ENCODE results near the gene TACR1. TPM values are rescaled to one million over a fixed set of nuclear protein-coding genes. Genes with fewer than 3 reads are reported as not detected.
"Not testable (repeated sequence)": the region's sequence is repeated elsewhere in the genome, so short reads cannot be mapped to it uniquely, and the experiment has no call there.

Gene TACR1
- total RNA-seq, 2 experiments from 2014 or later = not detected

GRCh38 chr2:75157435-75157834 lies 41.9 kb downstream of the TACR1 start:
- Mint-ChIP-seq H3K9me3 (no peaks in the 10 kb centered on the region), H3K4me1 (ENCODE audit: low read depth) (no peaks in the 10 kb centered on the region), H3K36me3 (ENCODE audit: low read depth) (no peaks in the 10 kb centered on the region), H3K27me3 (ENCODE audit: low read depth) (no peaks in the 10 kb centered on the region), H3K27ac (no peak overlapping the region), H3K4me3 (no peak overlapping the region)
- intact Hi-C loops (cut with micrococcal nuclease) = loop anchor here (5.0 kb wide), 1 partner anchor 245 kb away; no protein-coding TSS in a partner anchor
- CTCF ChIA-PET = interaction anchor here (0.6 to 1.0 kb wide), 2 partner anchors 258 to 451 kb away, joined by 3 read pairs; no protein-coding TSS in a partner anchor
- no peak for DNase-seq

GRCh38 chr2:75155115-75155514 lies 44.2 kb downstream of the TACR1 start:
- intact Hi-C loops (cut with micrococcal nuclease) = loop anchor here (5.0 kb wide), 1 partner anchor 247 kb away; no protein-coding TSS in a partner anchor
- no peaks in the 10 kb centered on the region for H3K27me3 Mint-ChIP-seq (ENCODE audit: low read depth)
- DNase-seq = no peak
- H3K9me3 Mint-ChIP-seq = no peaks in the 10 kb centered on the region
- H3K36me3 Mint-ChIP-seq (ENCODE audit: low read depth) = no peaks in the 10 kb centered on the region
- no peak overlapping the region for H3K27ac Mint-ChIP-seq
- CTCF ChIA-PET = interaction anchor here (0.7 to 1.1 kb wide), 2 partner anchors 46 to 236 kb away, joined by 3 read pairs; no protein-coding TSS in a partner anchor
- no peak overlapping the region for H3K4me3 Mint-ChIP-seq
- no peaks in the 10 kb centered on the region for H3K4me1 Mint-ChIP-seq (ENCODE audit: low read depth)

GRCh38 chr2:75153221-75153620 lies 46.1 kb downstream of the TACR1 start:
- peaks cover 2% of the 10 kb centered on the region for H3K9me3 Mint-ChIP-seq
- no peak for DNase-seq

GRCh38 chr2:75152243-75152642 lies 47.1 kb downstream of the TACR1 start:
- H3K36me3 Mint-ChIP-seq (ENCODE audit: low read depth); H3K27me3 Mint-ChIP-seq (ENCODE audit: low read depth); DNase-seq; H3K4me1 Mint-ChIP-seq (ENCODE audit: low read depth); H3K27ac Mint-ChIP-seq; H3K9me3 Mint-ChIP-seq; H3K4me3 Mint-ChIP-seq; intact Hi-C loops (cut with micrococcal nuclease); CTCF ChIA-PET: not testable (repeated sequence)

More at GRCh38 chr2:75153221-75153620, 46.1 kb downstream of the TACR1 start:
- intact Hi-C loops (cut with micrococcal nuclease) = no loop called here
- CTCF ChIA-PET = no interaction called here
- Mint-ChIP-seq H3K4me3 (no peak overlapping the region), H3K27me3 (ENCODE audit: low read depth) (no peaks in the 10 kb centered on the region), H3K4me1 (ENCODE audit: low read depth) (no peaks in the 10 kb centered on the region), H3K27ac (no peak overlapping the region), H3K36me3 (ENCODE audit: low read depth) (peaks cover 3% of the 10 kb centered on the region)

- DNase-seq; H3K27ac Mint-ChIP-seq; intact Hi-C loops (cut with micrococcal nuclease): not testable (repeated sequence)
Observed at GRCh38 chr2:75147884-75148283, 51.4 kb downstream of the TACR1 start.

GRCh38 chr2:75146606-75147332 lies 52.6 kb downstream of the TACR1 start:
- intact Hi-C loops (cut with micrococcal nuclease) = no loop called here
- Mint-ChIP-seq H3K36me3 (ENCODE audit: low read depth) (peaks cover 3% of the 10 kb centered on the region), H3K4me1 (ENCODE audit: low read depth) (no peaks in the 10 kb centered on the region), H3K27ac (no peak overlapping the region), H3K4me3 (no peak overlapping the region), H3K27me3 (ENCODE audit: low read depth) (no peaks in the 10 kb centered on the region), H3K9me3 (peaks cover 3% of the 10 kb centered on the region)
- no peak for DNase-seq
- CTCF ChIA-PET = no interaction called here

More at GRCh38 chr2:75147884-75148283, 51.4 kb downstream of the TACR1 start:
- H3K4me1 Mint-ChIP-seq (ENCODE audit: low read depth); CTCF ChIA-PET; H3K4me3 Mint-ChIP-seq; H3K36me3 Mint-ChIP-seq (ENCODE audit: low read depth); H3K9me3 Mint-ChIP-seq; H3K27me3 Mint-ChIP-seq (ENCODE audit: low read depth): not testable (repeated sequence)

- H3K36me3 Mint-ChIP-seq (ENCODE audit: low read depth); DNase-seq; intact Hi-C loops (cut with micrococcal nuclease); H3K27me3 Mint-ChIP-seq (ENCODE audit: low read depth); H3K9me3 Mint-ChIP-seq; H3K4me1 Mint-ChIP-seq (ENCODE audit: low read depth); H3K27ac Mint-ChIP-seq; H3K4me3 Mint-ChIP-seq; CTCF ChIA-PET: not testable (repeated sequence)
Observed at GRCh38 chr2:75146221-75146605, 53.1 kb downstream of the TACR1 start.

- H3K36me3 Mint-ChIP-seq (ENCODE audit: low read depth) = no peaks in the 10 kb centered on the region
- H3K27me3 Mint-ChIP-seq (ENCODE audit: low read depth) = no peaks in the 10 kb centered on the region
- H3K27ac Mint-ChIP-seq = no peak overlapping the region
- intact Hi-C loops (cut with micrococcal nuclease) = no loop called here
- H3K9me3 Mint-ChIP-seq = no peaks in the 10 kb centered on the region
- H3K4me3 Mint-ChIP-seq = no peak overlapping the region
- H3K4me1 Mint-ChIP-seq (ENCODE audit: low read depth) = no peaks in the 10 kb centered on the region
- CTCF ChIA-PET = interaction anchor here (1.2 kb wide), 1 partner anchor 467 kb away, joined by 3 read pairs; no protein-coding TSS in a partner anchor
- DNase-seq = no peak
Observed at GRCh38 chr2:75142081-75142480, 57.2 kb downstream of the TACR1 start.

- H3K27me3 Mint-ChIP-seq (ENCODE audit: low read depth) = no peaks in the 10 kb centered on the region
- CTCF ChIA-PET = interaction anchor here (1.4 kb wide), 1 partner anchor 76 kb away, joined by 3 read pairs; no protein-coding TSS in a partner anchor
- H3K9me3 Mint-ChIP-seq = no peaks in the 10 kb centered on the region
- no peak overlapping the region for H3K27ac Mint-ChIP-seq
- intact Hi-C loops (cut with micrococcal nuclease) = no loop called here
- H3K4me3 Mint-ChIP-seq = no peak overlapping the region
- DNase-seq = no peak
- H3K4me1 Mint-ChIP-seq (ENCODE audit: low read depth) = no peaks in the 10 kb centered on the region
- no peaks in the 10 kb centered on the region for H3K36me3 Mint-ChIP-seq (ENCODE audit: low read depth)
Observed at GRCh38 chr2:75140288-75140687, 59.0 kb downstream of the TACR1 start.

- intact Hi-C loops (cut with micrococcal nuclease) = loop anchor here (10.0 kb wide), 1 partner anchor 266 kb away; no protein-coding TSS in a partner anchor
- DNase-seq = no peak
- H3K27ac Mint-ChIP-seq = no peak overlapping the region
- no peaks in the 10 kb centered on the region for H3K27me3 Mint-ChIP-seq (ENCODE audit: low read depth)
- no peaks in the 10 kb centered on the region for H3K9me3 Mint-ChIP-seq
- H3K36me3 Mint-ChIP-seq (ENCODE audit: low read depth) = no peaks in the 10 kb centered on the region
- no peaks in the 10 kb centered on the region for H3K4me1 Mint-ChIP-seq (ENCODE audit: low read depth)
- no peak overlapping the region for H3K4me3 Mint-ChIP-seq
- CTCF ChIA-PET = no interaction called here
Observed at GRCh38 chr2:75139171-75139570, 60.1 kb downstream of the TACR1 start.

GRCh38 chr2:75138528-75138927 lies 60.8 kb downstream of the TACR1 start:
- intact Hi-C loops (cut with micrococcal nuclease) = loop anchor here (10.0 kb wide), 1 partner anchor 266 kb away; no protein-coding TSS in a partner anchor
- no peaks in the 10 kb centered on the region for H3K36me3 Mint-ChIP-seq (ENCODE audit: low read depth)
- CTCF ChIA-PET = no interaction called here
- H3K9me3 Mint-ChIP-seq = no peaks in the 10 kb centered on the region
- DNase-seq = no peak
- no peaks in the 10 kb centered on the region for H3K4me1 Mint-ChIP-seq (ENCODE audit: low read depth)
- H3K27me3 Mint-ChIP-seq (ENCODE audit: low read depth) = no peaks in the 10 kb centered on the region
- no peak overlapping the region for H3K27ac Mint-ChIP-seq
- H3K4me3 Mint-ChIP-seq = no peak overlapping the region

GRCh38 chr2:75135776-75136400 lies 63.4 kb downstream of the TACR1 start:
- no peaks in the 10 kb centered on the region for H3K36me3 Mint-ChIP-seq (ENCODE audit: low read depth)
- DNase-seq = no peak
- H3K4me1 Mint-ChIP-seq (ENCODE audit: low read depth) = no peaks in the 10 kb centered on the region
- H3K4me3 Mint-ChIP-seq = no peak overlapping the region
- CTCF ChIA-PET = no interaction called here
- intact Hi-C loops (cut with micrococcal nuclease) = loop anchor here (10.0 kb wide), 1 partner anchor 269 kb away; no protein-coding TSS in a partner anchor
- H3K27me3 Mint-ChIP-seq (ENCODE audit: low read depth) = no peaks in the 10 kb centered on the region
- no peak overlapping the region for H3K27ac Mint-ChIP-seq
- no peaks in the 10 kb centered on the region for H3K9me3 Mint-ChIP-seq

Measured in activated naive CD4-positive, alpha-beta T cell treated with anti-CD3 and anti-CD28 coated beads for 36 hours (primary cell).